PC-3 (cell line): ENCODE measurements around the gene MPST.

Source experiments
- CTCF ChIP-seq: fragments of 300-600 bp; sonication (generic); conservative IDR thresholded peaks from 2 replicates; pipeline ENCODE4 v1.5.1; 2017; ENCODE audit warnings: antibody characterized with exemption, low read depth, mild to moderate bottlenecking, low read length
- EZH2phosphoT487 ChIP-seq: fragments of 300-600 bp; sonication (generic); IDR thresholded peaks from 2 replicates; pipeline ENCODE4 v1.6.1; 2018; ENCODE audit warnings: mild to moderate bottlenecking, antibody characterized with exemption, low read length, borderline replicate concordance

GRCh38 chr22:37019309-37020191 is at the start of gene MPST, which contains the start of gene TST:
- no peak for TF ChIP-seq CTCF
- no peak for TF ChIP-seq EZH2phosphoT487
